8988T (cell line): ENCODE measurements around the gene HAGH.

ENCODE experiments used
- DNase-seq: peaks from one replicate; pipeline ENCODE4 v3.0.0; 2011

Gene HAGH

DNA sequence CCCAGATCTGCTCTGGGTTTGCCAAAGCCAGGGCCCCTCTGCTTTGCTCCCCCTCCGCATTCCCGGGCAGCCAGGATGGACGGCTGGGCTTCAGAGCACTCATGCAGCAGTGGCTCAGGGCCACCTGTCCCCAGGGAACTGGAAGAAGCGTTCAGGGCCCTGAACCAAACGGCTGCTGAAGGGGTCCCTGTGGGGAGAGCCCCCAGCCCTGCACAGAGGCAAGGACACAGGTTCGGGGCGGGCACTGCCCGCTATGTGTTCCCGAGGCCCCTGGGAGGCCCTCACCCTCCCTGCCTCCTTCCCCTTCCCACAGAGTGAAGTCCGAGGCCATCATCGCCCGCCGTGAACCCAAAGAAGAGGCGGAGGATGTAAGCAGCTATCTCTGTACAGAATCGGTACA lies 65.7 kb downstream of the HAGH start:
- no peak for DNase-seq

DNA sequence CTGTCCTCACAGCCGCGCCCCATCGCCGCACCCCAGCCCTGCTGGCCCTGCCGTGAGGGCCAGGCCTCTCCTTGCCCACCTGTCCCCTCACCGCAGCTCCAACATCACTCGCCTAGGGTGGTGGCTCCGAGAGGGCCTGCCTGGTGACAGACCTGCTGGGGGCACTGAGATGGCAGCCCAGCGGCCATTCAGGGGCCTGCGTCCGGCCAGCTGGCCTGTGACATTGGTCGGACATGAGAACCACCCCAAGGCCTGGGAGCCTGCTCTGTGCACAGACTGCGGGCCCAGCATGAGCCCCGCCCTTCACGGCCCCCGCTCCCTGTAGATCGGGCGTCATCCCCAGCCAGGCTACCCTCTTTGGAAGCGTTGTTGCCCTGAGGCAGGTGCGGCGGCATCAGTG lies 67.1 kb downstream of the HAGH start:
- DNase-seq, result no peak

DNA sequence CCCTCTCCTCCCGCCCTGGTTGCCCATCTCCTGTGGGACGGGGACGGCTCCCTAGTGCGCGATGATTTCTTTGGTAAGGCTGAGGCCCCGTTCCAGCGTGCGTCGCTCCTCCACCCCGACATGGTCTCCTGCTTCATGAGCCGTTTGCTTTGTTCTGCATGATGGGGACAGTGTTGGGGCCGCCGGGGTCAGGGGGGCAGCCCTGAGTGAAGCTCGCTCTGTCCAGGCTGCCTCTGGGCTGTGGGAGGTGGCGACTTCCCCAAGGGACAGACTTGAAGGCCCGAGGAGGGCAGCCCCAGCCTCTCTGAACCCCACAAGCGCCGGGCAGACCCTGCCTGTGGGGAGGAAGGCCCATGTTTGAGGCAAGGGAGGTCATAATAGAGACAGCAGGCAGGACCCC lies 67.7 kb downstream of the HAGH start:
- DNase-seq, result no peak

DNA sequence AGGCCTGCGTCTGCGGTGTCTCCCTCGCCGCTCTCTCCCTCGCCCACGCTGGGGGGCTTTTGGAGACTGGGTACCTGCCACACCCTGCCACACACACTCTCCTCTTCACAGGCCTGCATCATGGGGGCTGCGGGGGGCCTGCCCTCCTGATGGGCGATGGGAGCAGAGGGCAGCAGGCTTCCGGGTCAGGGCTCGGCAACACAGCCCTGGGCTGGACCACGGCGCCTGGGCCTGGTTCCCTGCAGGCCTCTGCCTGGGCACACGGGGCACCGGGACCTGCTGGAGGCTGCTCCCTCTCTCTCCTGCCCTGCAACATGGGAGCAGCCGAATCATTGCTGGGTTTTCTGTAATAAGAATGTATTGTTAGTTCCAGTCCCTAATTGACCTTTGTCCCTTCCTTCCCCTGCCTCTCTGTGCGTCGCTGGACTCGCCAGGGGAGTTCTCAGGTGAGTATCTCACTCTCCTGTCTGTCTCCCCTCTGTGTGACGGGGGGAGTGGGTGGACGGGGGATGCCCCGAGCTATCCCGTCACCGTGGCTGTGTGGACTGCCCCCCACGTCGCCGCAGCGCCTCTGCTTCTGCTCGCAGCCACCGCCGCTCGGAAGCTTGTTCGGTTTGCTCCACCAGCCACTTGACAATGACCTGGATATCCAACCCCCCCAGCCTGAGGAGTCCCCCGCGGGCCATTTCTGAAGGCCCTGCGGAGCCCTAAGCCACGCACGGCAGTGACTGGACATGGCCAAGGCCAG lies 68.7 kb downstream of the HAGH start:
- no peak for DNase-seq
